Peyer's patch (tissue), 4 donors: Measurements from ENCODE around the gene CADPS.

ENCODE experiments used
- CTCF ChIP-seq, 6 experiments: fragments of 450-650 bp in 4 of 6; fragments of 200-600 bp in 2 of 6; sonication (generic) in 1 of 6; IDR thresholded peaks; one replicate each; pipeline ENCODE4 v1.5.1; 2017 to 2019; ENCODE audit warnings: antibody characterized with exemption in 6 of 6, mild to moderate bottlenecking in 3 of 6, moderate library complexity in 1 of 6
- POLR2A ChIP-seq, 2 donors: fragments of 450-650 bp; IDR thresholded peaks; one replicate each; pipeline ENCODE4 v1.5.1; 2017; ENCODE audit warnings: antibody characterized with exemption in 2 of 2, mild to moderate bottlenecking in 2 of 2, moderate library complexity in 2 of 2

- TF ChIP-seq CTCF (IDR thresholded peaks at IDR 0.05) = no peak
- TF ChIP-seq POLR2A (IDR thresholded peaks at IDR 0.05) = no peak
Measured at GRCh38 chr3:62482961-62483360, 392.3 kb downstream of the CADPS start.
